RWPE2 (cell line): ENCODE results near the gene WASHC2C.
"Not testable (repeated sequence)": the region's sequence is repeated elsewhere in the genome, so short reads cannot be mapped to it uniquely, and the experiment has no call there.

Source experiments
- ATAC-seq: fragments of 200-7000 bp; cut with Tn5 transposase; 3 replicates; pipeline ENCODE4 v1.9.1; 2021; ENCODE audit warnings: low read depth
- DNase-seq: peaks from one replicate; pipeline ENCODE4 v3.0.0-alpha.2; 2020; ENCODE audit warnings: low spot score
- H3K27ac ChIP-seq: fragments of 450-650 bp; 2 replicates; pipeline ENCODE4 v1.5.1; 2017; ENCODE audit warnings: mild to moderate bottlenecking; ENCODE audit not compliant: poor library complexity, severe bottlenecking
- H3K27me3 ChIP-seq: fragments of 250-450 bp; sonication (Bioruptor Pico); 2 replicates; pipeline ENCODE4 v1.5.1; 2021; ENCODE audit warnings: mild to moderate bottlenecking, moderate library complexity; ENCODE audit not compliant: insufficient read depth, poor library complexity, severe bottlenecking
- H3K36me3 ChIP-seq: fragments of 250-450 bp; sonication (Bioruptor Pico); 2 replicates; pipeline ENCODE4 v1.5.1; 2020; ENCODE audit warnings: low read depth, mild to moderate bottlenecking, moderate library complexity
- H3K4me1 ChIP-seq: fragments of 250-450 bp; sonication (Bioruptor Pico); 2 replicates; pipeline ENCODE4 v1.5.1; 2021; ENCODE audit warnings: mild to moderate bottlenecking, moderate library complexity; ENCODE audit not compliant: insufficient read depth, poor library complexity, severe bottlenecking
- H3K4me3 ChIP-seq: fragments of 250-450 bp; sonication (Bioruptor Pico); 2 replicates; pipeline ENCODE4 v1.5.1; 2021; ENCODE audit warnings: mild to moderate bottlenecking, moderate library complexity; ENCODE audit not compliant: severe bottlenecking
- H3K9me3 ChIP-seq: fragments of 250-450 bp; sonication (Bioruptor Pico); 2 replicates; pipeline ENCODE4 v1.5.1; 2021; ENCODE audit warnings: mild to moderate bottlenecking, moderate library complexity; ENCODE audit not compliant: severe bottlenecking

Gene WASHC2C

GRCh38 chr10:45734867-45735266 is 7.8 kb downstream of the WASHC2C start:
- not testable (repeated sequence) for H3K27me3 ChIP-seq, H3K9me3 ChIP-seq, H3K27ac ChIP-seq, DNase-seq, H3K4me1 ChIP-seq, H3K36me3 ChIP-seq, ATAC-seq, H3K4me3 ChIP-seq

DNA sequence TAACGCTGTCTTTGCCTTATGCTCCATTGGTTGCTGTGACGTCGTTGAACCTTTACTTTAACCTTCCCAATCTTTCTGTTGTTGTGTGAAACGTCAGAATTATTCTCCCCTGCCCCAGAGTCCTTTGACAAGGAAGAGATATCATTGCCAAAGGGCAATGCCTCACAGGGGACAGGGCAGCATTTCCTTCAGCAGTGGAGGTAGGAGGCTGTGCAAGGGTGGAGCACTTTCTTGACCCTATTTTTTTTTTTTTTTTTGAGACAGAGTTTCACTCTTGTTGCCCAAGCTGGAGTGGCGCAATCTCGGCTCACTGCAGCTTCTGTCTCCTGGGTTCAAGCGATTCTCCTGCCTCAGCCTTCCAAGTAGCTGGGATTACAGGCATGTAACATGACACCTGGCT is 14.5 kb downstream of the WASHC2C start:
- not testable (repeated sequence) for H3K4me1 ChIP-seq, DNase-seq, H3K4me3 ChIP-seq, H3K27me3 ChIP-seq, H3K9me3 ChIP-seq, ATAC-seq, H3K36me3 ChIP-seq, H3K27ac ChIP-seq

- not testable (repeated sequence) for H3K4me3 ChIP-seq, DNase-seq, H3K27ac ChIP-seq, H3K27me3 ChIP-seq, H3K4me1 ChIP-seq, H3K9me3 ChIP-seq, ATAC-seq, H3K36me3 ChIP-seq
Measured at GRCh38 chr10:45742014-45742413, 14.9 kb downstream of the WASHC2C start.

DNA sequence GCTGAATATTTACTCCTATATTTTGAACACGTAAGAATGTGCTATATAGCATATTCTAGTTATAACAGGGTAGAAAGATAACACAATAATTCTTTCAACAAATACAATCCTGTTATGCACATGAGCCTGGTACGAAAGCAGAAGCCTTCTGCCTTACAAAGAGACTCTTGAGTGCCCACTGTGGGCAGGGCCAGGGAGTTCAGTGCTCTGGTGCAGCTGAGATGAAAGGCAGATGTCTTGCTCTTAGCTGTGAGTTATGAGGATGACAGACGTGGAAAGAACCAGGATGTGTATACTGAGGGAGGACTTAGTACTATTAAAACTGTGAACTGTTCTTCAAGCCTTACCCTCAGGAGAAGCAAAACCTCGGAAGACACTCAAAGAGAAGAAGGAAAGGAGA is 24.1 kb downstream of the WASHC2C start:
- H3K4me3 ChIP-seq, H3K27ac ChIP-seq, H3K36me3 ChIP-seq, H3K27me3 ChIP-seq, H3K9me3 ChIP-seq, H3K4me1 ChIP-seq, ATAC-seq, DNase-seq: not testable (repeated sequence)

DNA sequence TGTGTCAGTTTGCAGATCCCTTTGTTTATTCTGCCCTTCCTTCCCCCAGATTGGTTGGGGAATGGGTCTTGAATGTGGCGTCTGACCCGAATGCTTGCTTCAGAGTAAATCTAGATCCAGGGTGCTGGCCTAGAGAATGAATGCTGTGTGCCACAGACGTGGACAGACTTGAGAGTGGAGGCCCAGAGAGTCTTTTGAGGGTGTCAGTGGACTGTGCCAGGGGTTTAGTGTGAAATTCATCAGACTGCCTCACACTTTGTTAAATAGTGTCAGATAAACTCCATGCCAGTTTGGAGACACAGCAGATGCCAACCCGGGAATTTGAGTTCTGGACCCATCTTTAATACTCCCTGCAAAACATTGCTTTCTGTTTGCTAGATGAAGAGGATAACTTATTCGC is 25.1 kb downstream of the WASHC2C start:
- H3K4me3 ChIP-seq, H3K4me1 ChIP-seq, H3K9me3 ChIP-seq, H3K36me3 ChIP-seq, H3K27ac ChIP-seq, ATAC-seq, H3K27me3 ChIP-seq, DNase-seq: not testable (repeated sequence)

- not testable (repeated sequence) for H3K36me3 ChIP-seq, H3K4me3 ChIP-seq, H3K27ac ChIP-seq, H3K9me3 ChIP-seq, H3K4me1 ChIP-seq, ATAC-seq, DNase-seq, H3K27me3 ChIP-seq
Measured at GRCh38 chr10:45753979-45754495, 27.0 kb downstream of the WASHC2C start.

- H3K4me1 ChIP-seq, ATAC-seq, H3K9me3 ChIP-seq, H3K27me3 ChIP-seq, DNase-seq, H3K4me3 ChIP-seq, H3K27ac ChIP-seq, H3K36me3 ChIP-seq: not testable (repeated sequence)
Measured at GRCh38 chr10:45755083-45755482, 28.0 kb downstream of the WASHC2C start.

DNA sequence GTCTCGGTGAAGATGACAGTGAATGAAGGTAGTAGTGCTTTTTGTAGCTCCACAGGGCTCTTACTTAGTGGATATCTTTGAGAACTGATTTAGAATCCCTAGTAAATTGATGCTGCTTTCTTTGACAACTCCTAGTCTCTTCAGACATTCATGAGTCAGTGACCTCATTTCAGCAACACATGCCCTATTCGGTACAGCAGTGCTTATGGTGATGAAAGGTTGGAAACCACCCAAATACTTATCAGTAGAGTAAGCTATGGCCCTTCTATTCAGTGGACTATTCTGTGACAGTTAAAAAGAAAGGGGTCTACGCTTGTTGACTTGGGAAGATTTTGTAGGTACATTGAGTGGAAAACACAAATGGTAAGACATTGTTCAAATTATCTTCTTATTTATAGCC is 29.0 kb downstream of the WASHC2C start:
- ATAC-seq, H3K36me3 ChIP-seq, H3K27ac ChIP-seq, H3K27me3 ChIP-seq, H3K4me1 ChIP-seq, DNase-seq, H3K4me3 ChIP-seq, H3K9me3 ChIP-seq: not testable (repeated sequence)

GRCh38 chr10:45757661-45758396 is 30.8 kb downstream of the WASHC2C start:
- H3K4me3 ChIP-seq, H3K9me3 ChIP-seq, H3K4me1 ChIP-seq, H3K27me3 ChIP-seq, ATAC-seq, H3K36me3 ChIP-seq, H3K27ac ChIP-seq, DNase-seq: not testable (repeated sequence)

- H3K4me1 ChIP-seq, ATAC-seq, H3K9me3 ChIP-seq, DNase-seq, H3K4me3 ChIP-seq, H3K27me3 ChIP-seq, H3K27ac ChIP-seq, H3K36me3 ChIP-seq: not testable (repeated sequence)
Measured at GRCh38 chr10:45761622-45762021, 34.6 kb downstream of the WASHC2C start.

GRCh38 chr10:45763037-45763436 is 36.0 kb downstream of the WASHC2C start:
- H3K4me1 ChIP-seq, H3K27ac ChIP-seq, DNase-seq, H3K9me3 ChIP-seq, H3K27me3 ChIP-seq, H3K4me3 ChIP-seq, ATAC-seq, H3K36me3 ChIP-seq: not testable (repeated sequence)

DNA sequence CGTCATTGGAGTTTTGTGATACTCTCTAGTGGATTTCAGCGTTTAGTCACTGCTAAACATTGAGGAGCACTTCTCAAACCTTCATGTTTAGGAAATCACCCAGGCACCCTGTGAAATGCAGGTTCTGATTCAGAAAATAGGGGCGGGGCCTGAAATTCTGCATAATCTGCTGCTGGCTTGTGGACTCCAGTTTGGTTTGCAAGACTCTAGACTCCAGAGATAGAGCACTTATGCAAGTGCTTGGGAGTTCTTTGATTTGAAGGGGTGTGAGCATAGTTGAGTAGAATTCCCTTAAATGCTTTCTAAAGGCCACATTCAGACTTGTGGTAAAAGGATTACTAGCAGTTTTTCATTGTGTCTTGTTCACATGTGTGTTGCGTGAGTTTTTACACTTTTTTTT is 41.3 kb downstream of the WASHC2C start:
- not testable (repeated sequence) for H3K4me1 ChIP-seq, H3K27ac ChIP-seq, H3K27me3 ChIP-seq, ATAC-seq, H3K36me3 ChIP-seq, H3K4me3 ChIP-seq, H3K9me3 ChIP-seq, DNase-seq
